Superior temporal gyrus (tissue), 1 donor: ENCODE data around the gene FBXO44.

ENCODE experiments used
- DNase-seq: peaks from one replicate; pipeline ENCODE4 v3.0.0-alpha.2; 2016; ENCODE audit errors: extremely low spot score

The FBXO44 gene

DNA sequence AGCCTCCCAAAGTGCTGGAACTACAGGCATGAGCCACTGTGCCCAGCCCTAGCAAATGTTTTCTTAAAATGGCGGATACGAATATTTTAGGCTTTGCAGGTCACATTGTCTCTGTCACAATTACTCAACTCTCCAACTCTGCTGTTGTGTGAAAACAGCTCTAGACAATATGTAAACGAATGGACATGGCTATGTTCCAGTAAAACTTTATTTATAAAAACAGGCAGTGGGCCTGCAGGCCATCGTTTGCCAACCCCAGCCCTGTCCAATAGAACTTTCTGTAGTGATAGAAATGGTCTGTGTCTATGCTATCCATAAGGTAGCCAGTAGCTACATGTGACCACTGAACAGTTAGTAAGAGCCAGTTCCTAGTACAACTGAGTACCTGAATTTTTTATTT is 5.1 kb downstream of the FBXO44 start:
- DNase-seq: no peak

DNA sequence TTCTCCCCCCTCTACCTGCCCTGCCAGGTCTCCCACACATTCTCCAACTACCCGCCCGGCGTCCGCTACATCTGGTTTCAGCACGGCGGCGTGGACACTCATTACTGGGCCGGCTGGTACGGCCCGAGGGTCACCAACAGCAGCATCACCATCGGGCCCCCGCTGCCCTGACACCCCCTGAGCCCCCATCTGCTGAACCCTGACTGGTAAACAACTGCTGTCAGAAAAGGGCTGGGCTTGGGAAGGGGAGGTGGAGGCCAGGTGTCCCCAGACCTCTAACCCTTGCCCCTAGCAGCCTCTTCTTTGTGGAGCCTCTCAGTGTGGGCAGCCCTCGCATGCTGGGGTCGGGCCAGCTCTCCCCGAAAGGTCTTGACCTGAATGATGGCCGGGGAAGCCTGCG is 6.4 kb downstream of the FBXO44 start:
- DNase-seq: no peak

DNA sequence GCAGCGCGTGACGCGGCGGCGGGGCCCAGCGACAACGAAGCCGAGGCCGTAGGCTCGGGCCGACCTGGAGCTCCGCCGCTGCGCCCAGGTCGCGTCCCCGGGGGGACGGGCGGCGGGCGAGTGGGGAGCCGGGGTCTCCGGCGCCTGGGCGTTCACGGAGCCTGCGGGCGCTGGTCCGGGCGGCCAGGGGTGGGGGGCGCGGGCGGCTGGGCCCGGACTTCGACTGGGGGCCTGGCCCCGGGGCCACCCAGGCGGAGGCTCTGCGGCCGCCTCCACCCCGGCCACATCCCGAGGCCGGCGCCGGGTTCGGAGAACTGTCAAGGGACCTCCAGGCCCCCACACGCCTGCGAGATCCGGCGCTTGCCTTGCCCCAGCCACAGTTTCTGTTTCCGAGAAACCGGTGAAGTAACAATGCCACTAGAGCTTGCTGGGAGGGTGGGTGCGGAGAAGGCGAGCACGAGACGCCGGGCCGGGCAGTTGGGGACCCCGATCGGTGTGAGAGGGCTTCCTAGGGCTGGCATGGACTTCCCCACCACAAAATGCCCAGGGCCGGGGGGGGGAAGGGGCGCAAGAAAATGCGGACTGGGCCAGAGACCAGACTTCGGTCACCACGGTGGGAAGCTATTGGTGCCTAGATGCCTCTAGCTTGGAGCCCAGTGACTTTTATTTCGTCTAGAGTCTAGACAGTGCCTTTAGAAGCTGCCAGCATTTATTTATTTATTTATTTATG is 9.8 kb downstream of the FBXO44 start:
- no peak for DNase-seq

GRCh38 chr1:11668516-11668915 is 13.8 kb downstream of the FBXO44 start:
- DNase-seq: no peak

DNA sequence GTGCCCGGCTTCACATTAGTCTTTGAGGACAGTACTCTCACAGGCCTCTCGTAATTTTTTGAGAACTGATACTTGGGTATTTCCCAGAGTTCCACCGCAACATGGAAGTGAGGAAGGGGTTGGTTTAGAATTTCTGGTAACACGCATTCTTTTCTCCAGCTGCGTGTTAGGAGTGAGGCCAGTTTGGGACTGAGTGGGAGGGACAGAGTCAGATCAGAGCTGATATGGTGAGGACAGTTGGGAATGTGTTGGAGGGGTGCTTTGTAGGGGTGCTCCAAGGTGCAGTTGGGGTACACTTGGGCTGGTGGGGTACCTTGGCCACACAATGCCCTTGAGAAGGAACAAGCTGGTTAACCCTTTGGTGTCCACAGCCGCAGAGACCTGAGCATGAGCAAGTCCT is 16.1 kb downstream of the FBXO44 start:
- no peak for DNase-seq

- no peak for DNase-seq
Observed at GRCh38 chr1:11671205-11671543, 16.5 kb downstream of the FBXO44 start.

- no peak for DNase-seq
Observed at GRCh38 chr1:11671544-11672286, 17.0 kb downstream of the FBXO44 start.

- no peak for DNase-seq
Observed at GRCh38 chr1:11673089-11673769, 18.6 kb downstream of the FBXO44 start.

- no peak for DNase-seq
Observed at GRCh38 chr1:11674488-11674887, 19.8 kb downstream of the FBXO44 start.

- DNase-seq: no peak
Observed at GRCh38 chr1:11675325-11675724, 20.6 kb downstream of the FBXO44 start.

- no peak for DNase-seq
Observed at GRCh38 chr1:11676386-11677103, 21.9 kb downstream of the FBXO44 start.

- no peak for DNase-seq
Observed at GRCh38 chr1:11678442-11678841, 23.8 kb downstream of the FBXO44 start.

- no peak for DNase-seq
Observed at GRCh38 chr1:11680270-11681070, 25.8 kb downstream of the FBXO44 start.

DNA sequence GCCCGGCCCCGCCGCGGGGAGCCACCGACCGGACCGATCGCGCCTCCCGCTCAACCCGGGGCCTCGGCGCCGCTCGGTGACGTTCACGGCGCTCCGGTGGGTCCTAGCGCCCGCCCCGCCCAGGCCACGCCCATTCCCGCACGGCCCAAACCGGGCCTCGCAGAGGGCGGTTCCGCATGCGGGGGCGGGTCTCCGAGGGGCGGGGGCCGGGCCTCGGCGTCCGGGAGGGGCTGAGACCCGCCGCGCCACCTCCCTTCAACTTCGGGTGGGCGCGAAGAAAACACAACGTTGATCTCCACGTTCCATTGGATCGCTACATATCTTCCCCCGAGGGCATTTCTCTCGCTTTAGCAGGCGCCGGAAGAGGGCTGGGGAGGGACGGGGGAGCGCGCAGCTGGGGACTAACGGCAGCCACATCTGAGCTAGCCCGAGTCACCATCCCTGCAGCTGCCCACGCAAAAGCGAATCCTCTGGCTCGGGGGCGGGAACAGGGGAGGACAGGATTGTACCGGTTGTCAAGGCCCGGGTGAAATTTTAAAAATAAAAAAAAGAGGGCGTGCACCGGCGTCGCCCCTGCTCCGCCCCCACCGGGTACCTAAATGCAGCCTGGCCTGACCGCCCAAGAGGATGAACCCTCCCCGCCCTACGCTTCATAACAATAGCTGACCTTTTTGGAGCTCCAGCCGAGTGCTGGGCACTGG is 26.5 kb downstream of the FBXO44 start, which contains the start of gene MAD2L2:
Gene MAD2L2, minus strand, starts transcription at position 78 of the 701 bp plus-strand sequence. CDS start 547 bp downstream, outside the sequence.
- peak; percentile 80 for DNase-seq

GRCh38 chr1:11682287-11682771 is 27.7 kb downstream of the FBXO44 start:
- no peak for DNase-seq

DNA sequence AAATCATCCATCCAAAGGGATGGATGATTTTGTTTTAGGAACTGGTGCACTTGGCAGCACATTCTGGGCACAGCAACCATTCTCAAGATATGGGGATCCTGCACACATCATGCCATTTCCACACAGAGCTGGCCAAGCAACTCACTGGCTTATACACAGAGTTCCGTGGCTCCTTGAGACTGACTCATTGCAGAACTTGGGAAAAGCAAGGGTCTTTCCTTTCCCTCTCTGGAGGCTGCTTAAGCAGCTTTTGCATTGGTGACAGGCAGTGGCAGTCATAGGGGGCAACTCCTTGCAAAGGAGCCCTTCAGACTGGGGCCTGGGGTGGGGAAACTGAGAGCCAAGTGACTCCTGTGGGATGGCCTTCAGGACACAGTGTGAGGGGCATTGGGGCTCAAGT is 28.1 kb downstream of the FBXO44 start:
- DNase-seq: no peak

- no peak for DNase-seq
Observed at GRCh38 chr1:11684070-11684469, 29.4 kb downstream of the FBXO44 start.

- no peak for DNase-seq
Observed at GRCh38 chr1:11685210-11685752, 30.6 kb downstream of the FBXO44 start.

GRCh38 chr1:11688506-11688905 is 33.8 kb downstream of the FBXO44 start:
- no peak for DNase-seq
